Skin epidermis (tissue), 12 donors: Measurements from ENCODE around the gene FBL.

Experiments
- H3K27ac ChIP-seq, 21 experiments: fragments of 200-600 bp; sonication (generic) in 11 of 21; one replicate each; pipeline ENCODE4 v1.5.0; 2020; ENCODE audit warnings: mild to moderate bottlenecking in 3 of 21, inconsistent platforms in 2 of 21, moderate library complexity in 2 of 21
- H3K4me3 ChIP-seq, 7 experiments: fragments of 200-600 bp; sonication (generic) in 2 of 7; one replicate each; pipeline ENCODE4 v1.5.0; 2020; ENCODE audit warnings: inconsistent platforms in 2 of 7, mild to moderate bottlenecking in 2 of 7, moderate library complexity in 1 of 7

Gene FBL

DNA sequence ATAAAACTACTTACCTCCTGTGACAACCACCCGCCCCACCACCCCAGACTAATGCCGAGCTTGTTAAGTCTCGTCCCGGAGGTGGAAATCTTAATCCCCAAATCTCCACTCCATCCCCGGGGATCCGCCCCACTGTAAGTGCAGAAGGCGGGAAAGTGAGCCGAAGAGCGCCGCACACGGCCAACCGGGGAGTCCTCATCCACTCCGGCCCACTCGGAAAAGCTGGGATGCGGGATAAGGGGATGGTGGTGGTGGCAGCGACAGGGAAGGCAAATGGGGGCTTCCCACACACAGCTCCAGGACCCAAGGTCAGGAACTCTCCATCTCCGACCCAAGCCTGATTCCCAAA lies 621 bp downstream of the FBL start:
- Histone ChIP-seq H3K4me3 (peak overlapping the region; percentile 59 to 94 (median 80)), H3K27ac (peak overlapping the region in 19 of 21 experiments; percentile 45 to 94 (median 88))

DNA sequence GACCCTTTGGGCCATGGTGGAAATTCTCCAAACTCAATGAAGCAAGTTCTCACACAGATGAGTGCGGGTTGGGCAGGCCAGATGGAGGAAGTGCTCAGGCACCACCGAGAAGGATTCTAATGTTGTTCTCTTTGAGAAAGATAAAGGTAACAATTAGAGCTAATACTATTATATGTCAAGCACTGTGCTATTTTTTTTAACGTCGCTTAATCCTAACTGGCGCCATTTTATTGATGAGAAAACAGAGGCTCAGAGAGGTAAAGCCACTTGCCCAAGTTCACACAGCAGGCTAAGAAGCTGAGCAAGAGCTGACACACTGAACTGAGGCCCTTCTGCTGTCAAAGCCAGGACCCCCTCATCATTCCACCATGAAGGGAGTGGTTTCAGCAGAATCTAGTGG lies 1.0 kb downstream of the FBL start:
- H3K27ac ChIP-seq: peak overlapping the region in 13 of 21 experiments; percentile 54 to 94 (median 88)
- peak overlapping the region; percentile 59 to 94 (median 80) for H3K4me3 ChIP-seq

- Histone ChIP-seq H3K27ac (peak overlapping the region in 1 of 21 experiments; percentile 85), H3K4me3 (no peak overlapping the region)
Observed at GRCh38 chr19:39843919-39844793, 2.0 kb downstream of the FBL start.

- peak overlapping the region in 1 of 7 experiments; percentile 28 for H3K4me3 ChIP-seq
- peak overlapping the region in 5 of 21 experiments; percentile 1 to 71 (median 21) for H3K27ac ChIP-seq
Observed at GRCh38 chr19:39842693-39843435, 3.3 kb downstream of the FBL start.

- Histone ChIP-seq H3K27ac (peak overlapping the region in 1 of 21 experiments; percentile 1), H3K4me3 (no peak overlapping the region)
Observed at GRCh38 chr19:39841041-39841440, 5.1 kb downstream of the FBL start.

DNA sequence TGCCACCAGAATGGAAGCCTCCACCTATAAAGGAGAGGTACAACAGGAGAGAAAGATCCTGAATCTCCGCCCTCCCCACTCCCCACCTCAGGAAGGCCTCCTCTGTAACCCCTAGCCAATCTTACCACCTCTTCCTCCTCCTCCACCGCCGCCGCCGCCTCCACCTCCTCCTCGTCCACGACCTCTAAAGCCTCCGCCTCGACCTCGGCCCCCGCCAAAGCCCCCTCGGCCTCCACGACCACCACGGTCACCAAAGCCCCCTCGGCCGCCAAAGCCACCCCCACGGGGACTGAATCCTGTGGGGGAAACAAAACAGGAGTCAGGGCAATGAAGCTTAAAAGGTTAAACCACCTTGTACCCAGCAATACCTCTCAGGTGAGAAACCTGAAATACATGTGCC lies 5.7 kb downstream of the FBL start:
- H3K27ac ChIP-seq: no peak overlapping the region
- H3K4me3 ChIP-seq: no peak overlapping the region

DNA sequence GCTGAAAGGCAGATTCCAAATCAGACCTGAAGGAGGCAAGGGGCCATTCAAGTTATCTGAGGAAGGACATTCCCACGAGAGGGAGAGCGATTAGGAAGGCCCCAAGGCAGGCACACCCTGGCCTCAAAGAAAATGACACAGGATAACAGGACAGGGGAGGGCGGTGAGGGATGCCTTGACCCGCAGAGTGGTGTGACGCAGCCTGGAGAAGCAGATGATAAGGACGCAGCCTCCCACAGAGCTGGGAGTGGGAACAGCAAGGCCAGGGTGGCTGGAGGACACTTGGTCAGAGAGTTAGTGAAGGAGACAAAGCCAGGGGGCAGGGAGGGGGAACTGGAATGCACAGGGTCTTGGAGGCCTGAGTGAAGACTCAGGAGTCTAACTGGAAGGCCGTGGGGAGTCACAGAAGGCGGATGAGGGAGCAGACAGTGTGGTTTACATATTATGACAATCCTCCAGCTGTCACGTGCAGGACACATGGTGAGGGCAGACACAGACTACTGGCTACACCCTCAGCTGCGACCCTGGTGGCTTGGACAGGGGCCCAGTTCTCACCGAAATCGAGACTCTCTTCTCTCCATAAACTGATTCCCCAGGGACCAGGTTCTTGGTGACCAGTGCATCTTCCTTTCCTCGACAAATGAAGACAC lies 6.4 kb downstream of the FBL start:
- no peak overlapping the region for H3K4me3 ChIP-seq
- no peak overlapping the region for H3K27ac ChIP-seq

DNA sequence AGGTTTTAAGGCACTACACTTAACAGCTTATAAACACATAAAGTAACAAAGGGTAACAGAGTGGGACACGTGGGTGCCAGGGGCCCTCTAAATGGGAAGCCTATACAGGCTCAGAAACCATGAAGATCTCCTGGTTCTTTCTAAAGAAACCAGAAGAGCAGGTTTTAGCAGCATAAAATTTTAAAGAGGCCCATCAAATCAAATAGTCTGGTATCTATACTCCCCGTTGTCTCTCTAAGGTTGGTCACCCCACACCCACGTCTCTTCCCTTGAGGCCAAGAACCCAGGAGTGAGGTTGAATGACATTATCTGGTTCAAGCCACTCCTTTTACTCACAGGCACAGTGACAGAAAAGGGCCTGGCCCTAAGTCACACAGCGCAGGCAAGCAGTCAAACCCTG lies 7.6 kb downstream of the FBL start:
- no peak overlapping the region for H3K27ac ChIP-seq
- no peak overlapping the region for H3K4me3 ChIP-seq

- Histone ChIP-seq H3K27ac (no peak overlapping the region), H3K4me3 (no peak overlapping the region)
Observed at GRCh38 chr19:39837978-39838377, 8.2 kb downstream of the FBL start.

DNA sequence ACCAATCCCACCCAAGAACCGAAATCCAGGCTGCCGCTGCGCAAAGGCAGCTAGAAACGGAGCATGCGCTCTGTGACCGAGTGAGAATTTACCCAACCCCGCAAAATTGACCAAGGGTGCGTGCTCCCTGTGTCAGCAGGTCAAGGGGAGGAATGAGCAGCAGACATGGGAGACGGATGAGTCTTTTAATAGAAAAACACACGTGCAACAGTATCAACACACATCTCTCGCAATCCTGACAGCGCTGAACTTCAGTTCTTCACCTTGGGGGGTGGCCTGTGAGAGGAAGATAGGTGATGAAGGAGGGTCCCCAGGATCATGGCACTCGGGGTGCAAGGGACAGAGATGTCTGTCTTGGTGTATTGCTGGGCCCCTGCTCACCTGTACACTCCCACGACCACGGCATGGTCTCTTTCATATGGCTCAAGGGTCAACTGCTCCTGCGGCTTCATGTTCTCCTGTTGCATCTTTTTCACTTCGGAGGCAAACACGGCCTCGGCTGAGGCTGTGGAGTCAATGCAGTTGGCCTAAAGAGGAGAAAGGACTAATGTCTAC lies 11.8 kb downstream of the FBL start:
- Histone ChIP-seq H3K4me3 (peak overlapping the region; percentile 79 to 100 (median 87)), H3K27ac (peak overlapping the region in 18 of 21 experiments; percentile 74 to 96 (median 88))

DNA sequence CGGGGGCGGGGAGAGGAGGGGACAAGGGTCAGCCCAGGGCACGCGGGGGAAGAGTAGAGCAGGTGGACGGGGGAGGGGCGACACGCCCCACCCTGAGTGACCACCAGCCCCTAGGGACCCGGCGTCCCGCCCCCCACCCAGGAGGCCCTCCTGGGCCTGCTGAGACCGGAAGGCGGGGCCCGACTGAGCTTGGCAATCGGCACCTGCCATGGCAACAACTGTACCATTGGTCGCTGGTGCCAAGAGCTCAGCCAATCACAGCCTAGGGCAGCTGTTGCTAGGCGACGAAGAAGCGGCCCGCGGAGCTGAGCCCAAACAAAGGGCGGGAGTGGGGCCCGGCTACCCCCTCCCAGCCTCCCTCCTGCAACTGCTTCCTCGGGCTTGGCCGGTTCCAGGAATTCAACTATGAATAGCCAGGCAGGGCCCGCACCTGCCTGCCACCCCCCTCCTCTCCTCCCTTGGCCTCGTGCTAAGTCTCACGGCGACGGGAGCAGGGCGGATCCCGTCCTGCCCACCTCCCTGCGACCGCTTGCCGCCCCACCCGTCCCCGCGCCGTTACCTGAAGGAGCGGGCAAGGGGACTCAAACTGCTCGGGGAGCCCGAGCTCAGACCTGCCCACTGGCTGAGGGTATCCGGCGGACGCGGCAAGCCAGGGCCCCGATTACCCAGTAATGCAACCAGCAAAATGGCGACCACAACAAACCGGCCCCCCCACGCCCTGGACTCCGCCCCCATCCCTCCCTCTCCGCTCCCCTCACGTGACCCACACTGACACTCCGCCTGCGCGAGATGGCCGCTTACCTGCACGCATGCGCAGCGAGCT lies 12.5 kb downstream of the FBL start, which contains the start of gene DYRK1B:
TSS of gene DYRK1B (minus strand) at position 699 of the 823 bp plus-strand sequence. CDS start 2,295 bp downstream, outside the sequence.
- H3K4me3 ChIP-seq: peak within 1 kb of the TSS; percentile 79 to 100 (median 87)
- peak within 1 kb of the TSS; percentile 64 to 96 (median 88) for H3K27ac ChIP-seq

DNA sequence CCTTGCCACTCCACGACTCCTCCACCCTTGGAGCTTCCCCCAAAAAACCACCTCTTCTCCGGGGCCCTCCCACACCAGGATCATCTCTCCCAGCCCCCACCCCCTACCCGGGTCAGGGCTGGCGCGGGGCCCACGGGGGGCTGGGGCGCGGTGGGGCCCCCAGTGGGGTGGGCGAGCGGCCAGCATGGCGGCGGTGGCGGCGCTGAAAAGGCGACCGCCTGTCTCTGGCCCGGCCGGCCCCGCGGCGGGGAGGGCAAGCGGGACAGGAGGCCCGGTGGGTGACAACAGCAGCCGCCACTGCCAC lies 13.1 kb downstream of the FBL start:
- peak overlapping the region; percentile 79 to 100 (median 87) for H3K4me3 ChIP-seq
- peak overlapping the region; percentile 64 to 96 (median 88) for H3K27ac ChIP-seq

DNA sequence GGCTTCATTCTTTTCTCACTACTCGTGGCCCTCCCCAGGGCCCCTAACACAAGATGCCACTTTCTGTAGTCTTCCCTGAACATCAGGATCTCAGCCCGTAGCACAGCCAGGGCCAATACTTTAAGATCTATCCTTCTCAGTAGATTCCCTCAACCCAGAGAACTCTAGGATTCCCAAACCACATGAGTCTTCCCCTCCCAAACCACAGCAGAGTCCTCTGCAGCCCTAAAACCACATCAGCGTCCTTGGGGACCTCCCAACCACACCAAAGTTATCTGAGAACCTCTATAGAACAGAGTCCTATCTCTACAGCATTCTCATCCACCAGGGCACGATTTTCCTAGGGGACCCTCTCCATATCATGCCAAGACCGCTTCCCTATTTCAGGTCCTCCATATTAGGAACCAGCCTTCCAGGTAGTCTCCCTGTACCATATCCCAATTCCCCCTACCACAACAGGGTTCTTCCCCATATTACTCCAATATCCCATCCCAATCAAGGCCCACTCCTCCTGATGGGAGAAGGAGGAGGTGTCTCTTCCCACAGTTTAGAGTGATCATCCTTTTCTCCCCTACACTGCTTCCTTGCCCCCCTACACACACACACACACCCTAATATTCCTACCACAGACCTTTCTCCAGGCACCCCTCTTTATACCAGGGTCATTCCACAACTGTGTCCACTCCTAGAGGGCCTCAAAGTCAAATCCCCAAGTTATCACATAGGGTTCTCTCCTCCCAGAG lies 13.7 kb downstream of the FBL start:
- peak overlapping the region in 20 of 21 experiments; percentile 64 to 96 (median 88) for H3K27ac ChIP-seq
- peak overlapping the region; percentile 79 to 100 (median 87) for H3K4me3 ChIP-seq

DNA sequence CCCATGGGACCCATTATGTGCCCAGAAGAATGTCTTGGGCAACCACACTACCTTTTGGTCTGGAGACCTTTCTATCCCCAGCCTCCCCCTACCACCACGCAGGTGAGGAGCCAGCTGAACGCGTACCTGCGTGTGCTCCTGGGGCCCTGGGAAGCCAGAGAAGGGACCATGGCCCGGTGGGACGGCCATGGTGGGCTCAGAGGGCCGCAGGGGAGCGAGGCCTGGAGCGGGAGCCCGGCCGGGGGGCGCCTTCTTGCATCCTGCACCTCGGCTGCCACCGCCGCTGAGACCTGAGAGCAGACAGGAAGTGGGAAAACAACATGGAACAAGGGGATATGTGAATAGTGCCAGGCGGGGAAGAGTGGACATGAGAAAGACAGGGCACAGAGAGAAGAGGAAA lies 14.5 kb downstream of the FBL start:
- no peak overlapping the region for H3K4me3 ChIP-seq
- H3K27ac ChIP-seq: peak overlapping the region in 3 of 21 experiments; percentile 47 to 88 (median 86)

DNA sequence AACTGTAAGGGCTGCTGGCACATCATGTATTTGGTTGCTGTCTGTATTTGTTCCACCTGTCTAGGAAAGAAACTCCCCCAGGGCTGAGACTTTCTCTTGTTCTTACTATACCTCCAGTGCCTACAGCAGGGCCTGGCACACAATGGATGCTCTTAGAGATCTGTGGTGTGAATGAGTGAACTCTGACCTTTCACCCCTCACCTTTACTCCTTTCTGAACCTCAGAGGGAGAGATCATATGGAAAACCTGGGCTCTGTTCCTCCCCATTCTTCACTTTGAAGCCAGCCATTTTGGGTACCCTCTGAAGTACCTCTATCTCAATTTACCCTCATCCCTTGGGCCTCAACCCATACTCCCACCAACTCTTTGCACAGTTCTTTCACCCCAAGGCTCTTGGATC lies 15.3 kb downstream of the FBL start:
- Histone ChIP-seq H3K27ac (no peak overlapping the region), H3K4me3 (no peak overlapping the region)

GRCh38 chr19:39830406-39830805 lies 15.8 kb downstream of the FBL start:
- H3K4me3 ChIP-seq: no peak overlapping the region
- H3K27ac ChIP-seq: no peak overlapping the region

DNA sequence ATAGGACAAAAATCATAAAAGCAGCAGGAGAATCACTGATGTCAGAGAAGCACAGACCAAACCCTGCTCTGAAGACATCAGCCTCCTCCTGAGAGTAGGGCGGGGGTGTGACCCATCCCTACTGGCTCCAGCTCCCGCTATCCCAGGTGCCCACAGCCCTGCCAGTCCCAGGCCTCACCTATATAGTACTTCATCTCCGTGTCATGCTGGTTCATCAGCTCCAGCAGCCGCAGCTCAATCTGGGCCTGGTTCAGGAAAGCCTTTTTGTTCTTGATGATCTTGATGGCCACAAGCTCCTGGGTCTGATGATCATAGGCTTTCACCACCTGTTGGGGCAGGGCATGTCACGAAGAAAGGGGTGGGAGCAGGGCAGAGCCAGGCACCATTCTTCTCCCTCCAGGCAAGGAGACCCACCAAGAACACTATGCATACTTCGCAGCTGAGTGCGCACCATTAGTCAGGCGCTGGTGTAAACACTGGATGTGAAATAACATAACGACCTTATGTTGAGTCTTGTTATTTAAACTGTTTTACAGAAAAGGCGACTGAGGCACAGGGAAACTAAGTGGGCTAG lies 16.4 kb downstream of the FBL start:
- Histone ChIP-seq H3K4me3 (no peak overlapping the region), H3K27ac (no peak overlapping the region)

DNA sequence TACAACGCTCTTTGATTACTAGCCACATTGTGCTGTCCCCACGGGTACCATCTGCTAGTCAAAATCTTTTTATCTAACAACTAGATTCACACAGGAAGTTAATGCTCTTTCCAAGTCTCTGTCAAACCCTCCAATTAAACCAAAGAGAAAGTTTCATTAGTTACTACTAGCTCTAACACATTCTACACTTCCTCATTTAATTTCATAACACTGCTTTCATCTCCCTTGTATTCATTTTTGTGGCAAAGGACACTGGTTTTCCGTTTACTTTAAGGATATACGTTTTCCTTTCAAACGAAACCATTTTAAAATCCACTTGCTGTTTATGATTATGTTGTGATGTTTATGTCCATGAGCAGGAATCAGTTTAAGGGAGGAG lies 17.5 kb downstream of the FBL start:
- Histone ChIP-seq H3K4me3 (no peak overlapping the region), H3K27ac (peak overlapping the region in 3 of 21 experiments; percentile 32 to 67 (median 40))
